ENCODE measurements around the gene CORIN. TPM values are rescaled to one million over a fixed set of nuclear protein-coding genes. Genes with fewer than 3 reads are reported as not detected.

CORIN gene
- total and polyA plus RNA-seq, 4 donors: 0.02 to 0.23 (median 0.15) TPM

- 98% methylated on average over 1 of the region's 1 CpG for WGBS
- Histone ChIP-seq H3K36me3 (ENCODE audit: control insufficient read depth in 4 of 4, insufficient read depth in 3 of 4, low read depth in 1 of 4, low read length in 3 of 4) (peaks cover 0 to 8% (median 1%) of the 10 kb centered on the region in 4 donors), H3K9me3 (ENCODE audit: control insufficient read depth in 4 of 4, low read length in 3 of 4) (no peaks in the 10 kb centered on the region), H3K9ac (ENCODE audit: low read depth in 1 of 2, low read length in 2 of 2) (no peak overlapping the region), H3K27me3 (ENCODE audit: control insufficient read depth in 4 of 4, insufficient read depth in 4 of 4, low read length in 3 of 4) (no peaks in the 10 kb centered on the region), H3K27ac (ENCODE audit: low read depth in 1 of 2, low read length in 2 of 2) (no peak overlapping the region), H3K4me1 (ENCODE audit: control insufficient read depth in 4 of 4, insufficient read depth in 4 of 4, low read length in 3 of 4) (no peaks in the 10 kb centered on the region), H3K4me3 (ENCODE audit: low read depth in 1 of 3, low read length in 3 of 3) (no peak overlapping the region)
- TF ChIP-seq, protein P1, sequence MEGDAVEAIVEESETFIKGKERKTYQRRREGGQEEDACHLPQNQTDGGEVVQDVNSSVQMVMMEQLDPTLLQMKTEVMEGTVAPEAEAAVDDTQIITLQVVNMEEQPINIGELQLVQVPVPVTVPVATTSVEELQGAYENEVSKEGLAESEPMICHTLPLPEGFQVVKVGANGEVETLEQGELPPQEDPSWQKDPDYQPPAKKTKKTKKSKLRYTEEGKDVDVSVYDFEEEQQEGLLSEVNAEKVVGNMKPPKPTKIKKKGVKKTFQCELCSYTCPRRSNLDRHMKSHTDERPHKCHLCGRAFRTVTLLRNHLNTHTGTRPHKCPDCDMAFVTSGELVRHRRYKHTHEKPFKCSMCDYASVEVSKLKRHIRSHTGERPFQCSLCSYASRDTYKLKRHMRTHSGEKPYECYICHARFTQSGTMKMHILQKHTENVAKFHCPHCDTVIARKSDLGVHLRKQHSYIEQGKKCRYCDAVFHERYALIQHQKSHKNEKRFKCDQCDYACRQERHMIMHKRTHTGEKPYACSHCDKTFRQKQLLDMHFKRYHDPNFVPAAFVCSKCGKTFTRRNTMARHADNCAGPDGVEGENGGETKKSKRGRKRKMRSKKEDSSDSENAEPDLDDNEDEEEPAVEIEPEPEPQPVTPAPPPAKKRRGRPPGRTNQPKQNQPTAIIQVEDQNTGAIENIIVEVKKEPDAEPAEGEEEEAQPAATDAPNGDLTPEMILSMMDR (IDR thresholded peaks at IDR 0.05; ENCODE audit: low read depth, low read length, missing input control): no peak
- no peak for TF ChIP-seq SP1 (IDR thresholded peaks at IDR 0.05)
- no peak for TF ChIP-seq JUND (IDR thresholded peaks at IDR 0.05)
- TF ChIP-seq, protein P2, sequence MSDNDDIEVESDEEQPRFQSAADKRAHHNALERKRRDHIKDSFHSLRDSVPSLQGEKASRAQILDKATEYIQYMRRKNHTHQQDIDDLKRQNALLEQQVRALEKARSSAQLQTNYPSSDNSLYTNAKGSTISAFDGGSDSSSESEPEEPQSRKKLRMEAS (IDR thresholded peaks at IDR 0.05): no peak
- TF ChIP-seq HNF4G (IDR thresholded peaks at IDR 0.05): no peak
- no peak for TF ChIP-seq TAF1 (conservative IDR thresholded peaks at IDR 0.05)
- TF ChIP-seq RXRA (IDR thresholded peaks at IDR 0.05): no peak
- DNase-seq (ENCODE audit: low spot score): no peak
Observed at GRCh38 chr4:47856713-47857112, 18.8 kb upstream of the CORIN start.

GRCh38 chr4:47855350-47855749, 17.5 kb upstream of the CORIN start:
- WGBS: 98% methylated on average over 2 of the region's 2 CpGs
- TF ChIP-seq SP1 (IDR thresholded peaks at IDR 0.05): no peak
- Histone ChIP-seq H3K27ac (ENCODE audit: low read depth in 1 of 2, low read length in 2 of 2) (no peak overlapping the region), H3K9ac (ENCODE audit: low read depth in 1 of 2, low read length in 2 of 2) (no peak overlapping the region), H3K4me1 (ENCODE audit: control insufficient read depth in 4 of 4, insufficient read depth in 4 of 4, low read length in 3 of 4) (no peaks in the 10 kb centered on the region), H3K4me3 (ENCODE audit: low read depth in 1 of 3, low read length in 3 of 3) (no peak overlapping the region), H3K9me3 (ENCODE audit: control insufficient read depth in 4 of 4, low read length in 3 of 4) (no peaks in the 10 kb centered on the region), H3K27me3 (ENCODE audit: control insufficient read depth in 4 of 4, insufficient read depth in 4 of 4, low read length in 3 of 4) (no peaks in the 10 kb centered on the region), H3K36me3 (ENCODE audit: control insufficient read depth in 4 of 4, insufficient read depth in 3 of 4, low read depth in 1 of 4, low read length in 3 of 4) (peaks cover 0 to 15% (median 1%) of the 10 kb centered on the region in 4 donors)
- no peak for DNase-seq (ENCODE audit: low spot score)

DNA sequence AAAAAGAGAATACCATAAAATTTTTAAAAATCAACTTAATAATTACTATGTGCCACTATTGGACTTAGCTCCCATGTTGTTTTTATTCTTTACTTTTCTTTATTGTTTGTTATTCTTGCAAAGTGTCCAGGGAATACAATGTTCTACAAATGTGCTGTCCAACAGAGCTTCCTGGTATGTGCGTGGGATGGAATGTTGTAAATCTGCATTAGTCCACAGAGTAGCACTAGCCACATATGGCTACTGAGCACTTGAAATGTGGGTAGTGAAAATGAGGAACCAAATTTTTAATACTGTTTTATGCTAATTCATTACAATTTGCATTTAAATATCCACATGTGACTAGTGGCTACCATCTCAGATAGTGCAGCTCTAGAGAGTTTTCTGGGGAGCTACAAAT, 14.3 kb upstream of the CORIN start:
- WGBS: 83% methylated on average over 1 of the region's 1 CpG
- Histone ChIP-seq H3K4me3 (ENCODE audit: low read depth in 1 of 3, low read length in 3 of 3) (no peak overlapping the region), H3K27me3 (ENCODE audit: control insufficient read depth in 4 of 4, insufficient read depth in 4 of 4, low read length in 3 of 4) (no peaks in the 10 kb centered on the region), H3K27ac (ENCODE audit: low read depth in 1 of 2, low read length in 2 of 2) (no peak overlapping the region), H3K4me1 (ENCODE audit: control insufficient read depth in 4 of 4, insufficient read depth in 4 of 4, low read length in 3 of 4) (no peaks in the 10 kb centered on the region), H3K9ac (ENCODE audit: low read depth in 1 of 2, low read length in 2 of 2) (no peak overlapping the region), H3K9me3 (ENCODE audit: control insufficient read depth in 4 of 4, low read length in 3 of 4) (no peaks in the 10 kb centered on the region), H3K36me3 (ENCODE audit: control insufficient read depth in 4 of 4, insufficient read depth in 3 of 4, low read depth in 1 of 4, low read length in 3 of 4) (peaks cover 0 to 19% (median 0%) of the 10 kb centered on the region in 4 donors)
- DNase-seq (ENCODE audit: low spot score): no peak
- TF ChIP-seq NR2F2 (IDR thresholded peaks at IDR 0.05): no peak

DNA sequence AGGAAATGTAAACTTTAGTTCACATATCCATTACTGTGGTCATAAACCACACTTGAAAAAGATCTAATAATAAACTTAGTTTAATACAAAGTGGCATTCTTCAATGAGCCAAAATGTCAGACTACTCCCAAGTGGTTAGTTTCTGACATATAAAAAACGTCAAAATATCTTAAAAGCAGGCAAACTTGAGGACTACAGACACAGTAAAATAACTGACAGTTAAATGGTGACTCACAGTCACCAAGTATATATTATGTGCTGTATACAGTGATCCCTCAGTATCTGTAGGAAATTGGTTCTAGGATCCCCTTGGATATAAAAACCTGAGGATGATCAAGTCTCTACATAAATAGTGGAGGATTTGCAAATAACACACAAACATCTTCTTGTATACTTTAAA, 11.6 kb upstream of the CORIN start:
- no peak for TF ChIP-seq FOXA2 (IDR thresholded peaks at IDR 0.05)
- TF ChIP-seq GABPA (IDR thresholded peaks at IDR 0.05 in 1 of 2, conservative IDR thresholded peaks at IDR 0.05 in 1 of 2): no peak
- TF ChIP-seq HNF4G (IDR thresholded peaks at IDR 0.05): no peak
- no peak for TF ChIP-seq RAD21 (IDR thresholded peaks at IDR 0.05)
- no peaks in the 10 kb centered on the region for H3K27me3 ChIP-seq (ENCODE audit: control insufficient read depth in 4 of 4, insufficient read depth in 4 of 4, low read length in 3 of 4)
- H3K9ac ChIP-seq (ENCODE audit: low read depth in 1 of 2, low read length in 2 of 2): no peak overlapping the region
- WGBS: 88% methylated on average over 1 of the region's 1 CpG
- no peaks in the 10 kb centered on the region for H3K9me3 ChIP-seq (ENCODE audit: control insufficient read depth in 4 of 4, low read length in 3 of 4)
- H3K4me1 ChIP-seq (ENCODE audit: control insufficient read depth in 4 of 4, insufficient read depth in 4 of 4, low read length in 3 of 4): no peaks in the 10 kb centered on the region
- H3K27ac ChIP-seq (ENCODE audit: low read depth in 1 of 2, low read length in 2 of 2): no peak overlapping the region
- no peak for DNase-seq (ENCODE audit: low spot score)
- no peak overlapping the region for H3K4me3 ChIP-seq (ENCODE audit: low read depth in 1 of 3, low read length in 3 of 3)
- peaks cover 0 to 19% (median under 1%) of the 10 kb centered on the region in 4 donors for H3K36me3 ChIP-seq (ENCODE audit: control insufficient read depth in 4 of 4, insufficient read depth in 3 of 4, low read depth in 1 of 4, low read length in 3 of 4)
